ENCODE results near the gene RNASE7.

DNA sequence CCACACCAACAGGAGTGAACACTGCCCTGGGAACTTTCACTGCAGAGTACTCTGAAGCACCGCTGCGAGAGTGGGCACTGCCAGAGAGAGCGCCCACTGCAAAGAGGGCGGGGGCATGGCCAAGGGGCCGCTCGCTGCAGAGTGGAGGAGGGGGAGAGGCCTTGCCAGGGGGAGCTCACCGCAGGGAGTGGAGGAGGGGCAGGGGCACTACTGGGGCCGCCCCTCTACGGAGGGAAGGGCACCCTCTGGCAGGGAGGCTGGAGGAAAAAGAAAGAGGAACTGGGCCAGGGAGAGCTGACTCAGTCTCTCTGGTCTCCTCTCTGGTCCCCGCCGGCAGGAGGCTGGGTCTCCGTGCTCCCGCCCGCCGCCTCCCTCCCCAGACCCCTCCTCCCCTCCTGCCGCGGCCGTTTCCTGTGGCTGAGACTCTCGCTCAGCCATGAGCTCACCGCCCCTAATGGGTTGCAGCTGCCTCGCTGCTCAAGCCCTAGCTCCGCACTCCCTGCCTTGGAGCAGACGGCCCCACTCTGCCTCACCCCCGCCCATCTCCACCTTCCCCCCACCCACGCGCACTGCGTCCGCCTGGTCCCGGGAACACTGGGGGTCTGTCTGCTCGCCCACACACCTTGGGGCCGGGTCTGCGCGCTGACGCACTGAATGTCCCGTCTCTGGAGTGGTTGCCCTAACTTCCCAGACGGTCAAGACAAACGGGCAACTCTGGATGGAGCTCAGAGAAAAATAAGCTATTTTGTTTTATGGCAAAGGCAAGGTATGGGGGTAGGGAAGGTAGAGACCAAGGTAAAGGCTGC is 29.3 kb downstream of the RNASE7 start:
- TF ChIP-seq POLR2A (IDR thresholded peaks at IDR 0.05) (no peak), CTCF (IDR thresholded peaks at IDR 0.05) (no peak)
